Epithelial cell of prostate (primary cell): ENCODE data around the gene RPS6KA1.
"Not testable (repeated sequence)": the region's sequence is repeated elsewhere in the genome, so short reads cannot be mapped to it uniquely, and the experiment has no call there.

Experiments used
- DNase-seq: peaks from one replicate; pipeline ENCODE4 v3.0.0-alpha.2; 2011; ENCODE audit warnings: low read depth, low spot score
- H3K27ac ChIP-seq: fragments of 450-650 bp; 2 replicates; pipeline ENCODE4 v1.5.1; 2017; ENCODE audit warnings: mild to moderate bottlenecking

Gene RPS6KA1

GRCh38 chr1:26529655-26530409 is at the start of gene RPS6KA1:
Gene RPS6KA1 (plus strand): TSS chr1:26529761. CDS start chr1:26529921, 160 bp downstream.
- DNase-seq = no peak
- peak within 1 kb of the TSS; percentile 92 for H3K27ac ChIP-seq

- no peak for DNase-seq
Measured at GRCh38 chr1:26482921-26483320, 46.6 kb upstream of the RPS6KA1 start.

GRCh38 chr1:26483980-26484379 is 45.6 kb upstream of the RPS6KA1 start:
- H3K27ac ChIP-seq = no peak overlapping the region
- DNase-seq = no peak

More at GRCh38 chr1:26482921-26483320, 46.6 kb upstream of the RPS6KA1 start:
- H3K27ac ChIP-seq = no peak overlapping the region

GRCh38 chr1:26490155-26490554 is 39.4 kb upstream of the RPS6KA1 start:
- DNase-seq = no peak

GRCh38 chr1:26493267-26493666 is 36.3 kb upstream of the RPS6KA1 start:
- H3K27ac ChIP-seq = no peak overlapping the region
- DNase-seq = no peak

More at GRCh38 chr1:26490155-26490554, 39.4 kb upstream of the RPS6KA1 start:
- H3K27ac ChIP-seq = no peak overlapping the region

- DNase-seq = no peak
Measured at GRCh38 chr1:26493938-26494337, 35.6 kb upstream of the RPS6KA1 start.

GRCh38 chr1:26496861-26497260 is 32.7 kb upstream of the RPS6KA1 start:
- H3K27ac ChIP-seq = no peak overlapping the region
- DNase-seq = no peak

More at GRCh38 chr1:26493938-26494337, 35.6 kb upstream of the RPS6KA1 start:
- H3K27ac ChIP-seq = no peak overlapping the region

GRCh38 chr1:26498894-26499293 is 30.7 kb upstream of the RPS6KA1 start:
- DNase-seq = no peak
- H3K27ac ChIP-seq = no peak overlapping the region

- DNase-seq = no peak
- H3K27ac ChIP-seq = peak overlapping the region; percentile 93
Measured at GRCh38 chr1:26500488-26501175, 28.9 kb upstream of the RPS6KA1 start.

GRCh38 chr1:26510711-26511110 is 18.9 kb upstream of the RPS6KA1 start:
- DNase-seq, H3K27ac ChIP-seq: not testable (repeated sequence)

GRCh38 chr1:26515836-26516235 is 13.7 kb upstream of the RPS6KA1 start:
- H3K27ac ChIP-seq, DNase-seq: not testable (repeated sequence)

- no peak for DNase-seq
- no peak overlapping the region for H3K27ac ChIP-seq
Measured at GRCh38 chr1:26516987-26517765, 12.4 kb upstream of the RPS6KA1 start.

GRCh38 chr1:26517766-26518049 is 11.9 kb upstream of the RPS6KA1 start:
- no peak overlapping the region for H3K27ac ChIP-seq
- no peak for DNase-seq

- no peak for DNase-seq
- H3K27ac ChIP-seq = no peak overlapping the region
Measured at GRCh38 chr1:26518355-26518754, 11.2 kb upstream of the RPS6KA1 start.

- H3K27ac ChIP-seq = no peak overlapping the region
- DNase-seq = no peak
Measured at GRCh38 chr1:26520339-26520738, 9.2 kb upstream of the RPS6KA1 start.

GRCh38 chr1:26521669-26522030 is 7.9 kb upstream of the RPS6KA1 start:
- no peak overlapping the region for H3K27ac ChIP-seq
- DNase-seq = no peak

- H3K27ac ChIP-seq = no peak overlapping the region
Measured at GRCh38 chr1:26522073-26522472, 7.5 kb upstream of the RPS6KA1 start.

GRCh38 chr1:26524181-26524580 is 5.4 kb upstream of the RPS6KA1 start:
- peak overlapping the region; percentile 64 for H3K27ac ChIP-seq
- peak; percentile 87 for DNase-seq

More at GRCh38 chr1:26522073-26522472, 7.5 kb upstream of the RPS6KA1 start:
- no peak for DNase-seq

- no peak for DNase-seq
Measured at GRCh38 chr1:26526287-26526686, 3.3 kb upstream of the RPS6KA1 start.

GRCh38 chr1:26529405-26529654 is 231 bp upstream of the RPS6KA1 start:
- H3K27ac ChIP-seq = peak overlapping the region; percentile 92
- no peak for DNase-seq

More at GRCh38 chr1:26526287-26526686, 3.3 kb upstream of the RPS6KA1 start:
- H3K27ac ChIP-seq = no peak overlapping the region

GRCh38 chr1:26530410-26530894 is 891 bp downstream of the RPS6KA1 start:
- DNase-seq = no peak
- H3K27ac ChIP-seq = peak overlapping the region; percentile 92
